Skeletal muscle satellite cell (primary cell): ENCODE results near the gene QRFP.

Experiments used
- H3K27me3 ChIP-seq: 2 replicates; pipeline ENCODE4 v1.7.0; 2013; ENCODE audit warnings: low read length; ENCODE audit not compliant: control insufficient read depth, insufficient read depth
- H3K36me3 ChIP-seq: 2 replicates; pipeline ENCODE4 v1.7.0; 2013; ENCODE audit warnings: mild to moderate bottlenecking, control low read depth, low read length; ENCODE audit not compliant: insufficient read depth
- H3K4me1 ChIP-seq: 2 replicates; pipeline ENCODE4 v1.7.0; 2013; ENCODE audit warnings: low read length; ENCODE audit not compliant: control insufficient read depth, insufficient read depth
- H3K4me2 ChIP-seq: 2 replicates; pipeline ENCODE4 v1.7.0; 2013; ENCODE audit warnings: mild to moderate bottlenecking, low read length
- H3K4me3 ChIP-seq: 2 replicates; pipeline ENCODE4 v1.7.0; 2013; ENCODE audit warnings: low read length
- H3K9ac ChIP-seq: 2 replicates; pipeline ENCODE4 v1.7.0; 2013; ENCODE audit warnings: mild to moderate bottlenecking, low read depth, low read length, moderate library complexity
- H3K9me3 ChIP-seq: replicated peaks from 2 replicates; pipeline ENCODE4 v1.7.0; 2013; ENCODE audit warnings: mild to moderate bottlenecking, control low read depth, low read length

Gene QRFP

DNA sequence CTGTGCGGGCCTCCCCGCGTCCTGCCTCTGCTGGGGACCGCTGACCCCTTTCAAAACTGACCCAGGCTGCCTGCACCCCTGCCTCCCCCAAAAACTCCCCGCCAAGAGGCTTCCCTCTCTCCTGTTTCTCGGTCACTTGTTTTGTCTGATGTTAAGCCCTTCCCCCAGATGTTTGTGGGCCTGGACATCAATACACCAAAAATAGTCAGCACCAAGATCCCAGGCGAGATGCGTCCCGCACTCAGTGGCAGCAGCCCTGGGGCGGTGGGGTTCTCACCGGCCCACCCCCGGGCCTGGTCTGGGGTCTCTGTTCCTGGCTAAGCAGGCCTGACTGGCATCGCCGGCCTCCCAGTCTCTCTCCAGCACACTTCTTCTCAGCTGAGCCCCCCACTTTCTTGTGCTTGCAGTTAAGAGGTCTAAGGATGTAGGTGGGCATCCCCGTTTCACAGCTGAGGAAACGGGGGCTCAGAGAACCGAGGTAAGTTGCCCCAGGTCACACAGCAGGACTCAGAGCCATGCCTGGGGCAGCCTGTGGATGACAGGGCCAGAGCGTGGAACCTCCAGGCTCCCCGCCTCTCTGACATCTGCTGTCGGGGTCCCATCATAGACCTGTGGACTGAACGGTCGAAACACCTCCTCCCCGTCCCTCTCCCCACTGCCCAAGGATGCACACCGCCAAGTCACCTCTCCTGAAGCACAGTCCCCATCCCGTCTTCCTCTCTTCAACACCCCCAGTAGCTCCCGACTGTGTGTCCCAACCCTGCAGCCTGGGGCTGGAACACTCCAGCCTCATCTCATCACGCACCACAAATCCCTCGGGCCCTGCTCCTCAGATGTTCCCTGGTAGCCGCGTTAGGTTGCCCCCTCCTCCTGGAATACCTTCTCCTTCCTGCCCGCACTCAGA is 25.6 kb upstream of the QRFP start:
- Histone ChIP-seq H3K4me1 (no peaks in the 10 kb centered on the region), H3K27me3 (peaks cover 42% of the 10 kb centered on the region), H3K4me3 (no peak overlapping the region), H3K9me3 (no peaks in the 10 kb centered on the region), H3K4me2 (no peak overlapping the region), H3K9ac (no peak overlapping the region), H3K36me3 (no peaks in the 10 kb centered on the region)

DNA sequence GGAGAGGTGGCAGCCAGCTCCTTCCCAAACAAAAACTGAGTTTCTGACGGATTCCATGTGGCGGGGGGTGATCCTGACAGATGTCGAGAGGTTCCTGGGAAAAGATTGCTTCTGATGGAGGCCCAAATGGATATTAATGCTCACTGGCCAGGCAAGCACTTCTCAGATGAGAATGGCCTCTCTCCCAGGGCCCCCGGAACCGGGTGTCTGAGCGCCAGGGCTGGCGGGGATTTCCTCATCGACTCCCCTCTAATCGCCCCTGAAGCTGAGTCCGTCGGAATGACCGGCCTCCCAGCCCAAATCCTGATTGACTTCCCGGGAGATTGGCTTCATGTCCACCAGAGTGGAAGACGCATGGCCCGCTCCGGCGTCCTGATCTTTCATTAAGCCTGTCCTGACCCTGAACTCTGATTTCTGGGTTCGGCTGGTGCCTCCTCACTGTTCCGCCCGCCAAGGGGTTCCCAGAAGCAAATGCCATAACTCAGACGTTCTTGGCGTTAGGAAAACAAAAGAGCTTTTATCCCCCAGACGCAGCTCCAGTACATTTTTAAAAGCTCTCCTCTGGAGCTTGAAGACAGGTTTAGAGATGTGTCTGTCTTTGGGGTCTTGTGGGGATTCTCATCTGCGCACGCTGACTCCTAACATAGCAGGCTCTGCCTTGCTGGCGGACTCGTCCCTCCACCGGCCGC is 24.8 kb upstream of the QRFP start:
- Histone ChIP-seq H3K9ac (no peak overlapping the region), H3K4me1 (no peaks in the 10 kb centered on the region), H3K27me3 (peaks cover 45% of the 10 kb centered on the region), H3K4me3 (no peak overlapping the region), H3K36me3 (no peaks in the 10 kb centered on the region), H3K4me2 (no peak overlapping the region), H3K9me3 (no peaks in the 10 kb centered on the region)

DNA sequence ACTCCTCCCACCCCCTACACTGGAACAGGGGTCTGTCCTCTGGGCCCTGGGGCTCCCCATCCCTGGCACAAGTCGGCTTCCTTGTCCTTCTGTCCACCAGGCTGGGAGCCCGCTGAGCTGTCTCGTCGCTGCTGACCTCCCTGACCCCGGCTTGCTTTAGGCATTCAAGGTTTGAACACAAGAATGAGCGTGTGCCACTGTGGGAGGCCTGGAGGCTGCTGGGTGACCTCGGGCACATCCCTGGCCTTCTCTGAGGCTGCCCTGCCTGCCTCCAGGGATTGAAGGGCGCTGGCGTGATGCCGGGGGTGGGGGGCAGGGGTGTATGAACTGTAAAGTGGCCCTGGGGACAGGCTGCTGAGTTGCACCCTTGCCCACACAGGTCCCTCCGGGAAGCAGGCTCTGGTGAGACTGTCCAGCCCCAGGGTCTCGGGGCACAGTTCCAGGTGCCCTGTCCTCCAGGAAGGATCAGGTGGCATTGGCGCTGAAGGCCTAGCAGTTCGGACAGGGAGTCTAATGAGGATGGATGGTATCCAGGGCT is 24.2 kb upstream of the QRFP start:
- H3K4me2 ChIP-seq: no peak overlapping the region
- no peak overlapping the region for H3K9ac ChIP-seq
- H3K9me3 ChIP-seq: no peaks in the 10 kb centered on the region
- H3K4me1 ChIP-seq: no peaks in the 10 kb centered on the region
- no peak overlapping the region for H3K4me3 ChIP-seq
- H3K36me3 ChIP-seq: no peaks in the 10 kb centered on the region
- H3K27me3 ChIP-seq: peaks cover 51% of the 10 kb centered on the region

DNA sequence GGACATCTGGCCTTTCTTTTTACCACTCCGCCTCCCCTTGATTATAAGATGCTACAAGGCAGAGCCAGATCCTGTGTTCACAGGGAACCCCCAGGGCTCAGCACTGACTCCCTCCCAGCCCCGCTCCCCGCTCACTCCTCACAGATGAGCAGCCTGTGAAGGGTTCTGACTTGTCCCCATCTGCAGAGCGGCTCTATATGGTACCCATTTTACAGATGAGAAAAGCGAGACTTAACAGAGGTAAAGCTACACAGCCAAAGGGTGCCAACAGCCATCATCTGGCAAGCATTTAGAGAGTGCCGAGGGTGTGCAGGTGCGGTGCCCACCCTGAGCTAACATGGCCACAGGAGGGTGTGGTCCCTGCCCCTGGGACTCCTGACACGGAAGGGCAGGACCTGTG is 23.6 kb upstream of the QRFP start:
- peaks cover 50% of the 10 kb centered on the region for H3K27me3 ChIP-seq
- H3K9me3 ChIP-seq: no peaks in the 10 kb centered on the region
- H3K4me1 ChIP-seq: no peaks in the 10 kb centered on the region

DNA sequence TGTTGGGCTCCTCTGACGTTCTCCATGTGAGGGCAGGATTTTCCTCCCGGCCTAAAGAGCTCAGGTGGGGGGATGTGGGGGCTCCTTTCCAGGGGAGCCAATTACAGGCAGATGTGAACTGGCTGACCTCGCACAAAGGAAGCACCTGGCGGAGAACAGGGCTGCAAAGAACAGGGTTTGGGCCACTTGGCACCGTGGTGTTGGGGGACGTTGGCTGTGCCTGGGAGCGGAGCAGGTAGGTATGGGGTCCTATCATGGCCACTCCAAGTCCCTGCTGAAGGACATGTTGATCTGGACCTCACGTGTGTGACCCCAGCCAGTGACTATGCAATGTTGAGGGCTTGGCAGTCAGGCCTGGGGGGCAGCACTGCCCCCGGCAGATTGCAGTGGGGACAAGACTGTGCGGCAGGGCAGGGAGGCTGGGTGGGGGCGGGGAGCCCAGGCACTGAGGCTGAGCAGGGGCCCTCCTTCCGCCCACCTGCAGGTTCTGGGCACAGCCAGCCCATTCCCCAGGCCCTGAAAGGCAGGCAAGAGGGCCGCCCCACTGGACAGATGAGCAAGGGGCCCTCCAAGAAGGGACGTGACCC is 23.0 kb upstream of the QRFP start:
- H3K4me2 ChIP-seq: no peak overlapping the region
- no peak overlapping the region for H3K4me3 ChIP-seq
- no peaks in the 10 kb centered on the region for H3K36me3 ChIP-seq
- no peak overlapping the region for H3K9ac ChIP-seq
- H3K4me1 ChIP-seq: no peaks in the 10 kb centered on the region
- H3K27me3 ChIP-seq: peaks cover 52% of the 10 kb centered on the region
- no peaks in the 10 kb centered on the region for H3K9me3 ChIP-seq

More for the DNA sequence above, 23.6 kb upstream of the QRFP start:
- Histone ChIP-seq H3K9ac (no peak overlapping the region), H3K4me3 (no peak overlapping the region), H3K4me2 (no peak overlapping the region), H3K36me3 (no peaks in the 10 kb centered on the region)

DNA sequence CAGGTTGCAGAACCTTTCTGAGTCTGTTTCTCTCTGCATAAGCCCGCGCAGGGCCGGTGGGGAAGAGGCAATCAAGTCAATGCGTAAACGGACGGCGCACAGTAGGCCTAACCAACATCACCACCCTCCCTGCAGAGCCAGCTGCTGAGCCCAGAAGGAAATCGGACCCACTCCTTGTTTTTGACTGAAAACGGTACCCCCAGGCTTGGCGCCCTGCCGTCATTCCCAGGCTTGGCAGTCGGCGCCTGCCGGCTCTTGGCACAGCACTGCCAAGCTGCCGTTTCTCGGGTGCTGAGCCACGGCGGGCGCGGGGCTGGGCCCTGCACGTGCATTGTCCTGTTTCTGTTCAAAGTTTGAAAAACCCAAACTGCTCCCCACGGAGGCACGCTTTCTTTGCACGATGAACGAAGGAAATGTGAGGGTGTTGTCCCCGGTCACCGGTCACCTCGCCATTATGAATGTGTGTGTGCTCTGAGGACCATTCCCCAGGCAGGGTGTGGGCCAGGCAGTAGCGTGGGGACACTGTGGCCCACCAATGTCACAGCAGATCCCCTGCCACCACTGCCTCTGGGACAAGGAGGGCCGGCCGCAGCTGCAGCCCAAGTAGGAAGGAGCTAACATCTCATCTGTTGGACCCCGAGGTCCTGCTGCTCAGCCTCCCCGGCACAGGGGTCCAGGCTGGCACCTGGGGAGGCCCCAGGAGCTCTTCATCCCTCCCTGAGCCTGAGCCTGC is 22.4 kb upstream of the QRFP start:
- H3K36me3 ChIP-seq: no peaks in the 10 kb centered on the region
- peaks cover 55% of the 10 kb centered on the region for H3K27me3 ChIP-seq
- H3K4me3 ChIP-seq: no peak overlapping the region
- H3K4me1 ChIP-seq: no peaks in the 10 kb centered on the region
- H3K9me3 ChIP-seq: no peaks in the 10 kb centered on the region
- H3K4me2 ChIP-seq: no peak overlapping the region
- H3K9ac ChIP-seq: no peak overlapping the region

DNA sequence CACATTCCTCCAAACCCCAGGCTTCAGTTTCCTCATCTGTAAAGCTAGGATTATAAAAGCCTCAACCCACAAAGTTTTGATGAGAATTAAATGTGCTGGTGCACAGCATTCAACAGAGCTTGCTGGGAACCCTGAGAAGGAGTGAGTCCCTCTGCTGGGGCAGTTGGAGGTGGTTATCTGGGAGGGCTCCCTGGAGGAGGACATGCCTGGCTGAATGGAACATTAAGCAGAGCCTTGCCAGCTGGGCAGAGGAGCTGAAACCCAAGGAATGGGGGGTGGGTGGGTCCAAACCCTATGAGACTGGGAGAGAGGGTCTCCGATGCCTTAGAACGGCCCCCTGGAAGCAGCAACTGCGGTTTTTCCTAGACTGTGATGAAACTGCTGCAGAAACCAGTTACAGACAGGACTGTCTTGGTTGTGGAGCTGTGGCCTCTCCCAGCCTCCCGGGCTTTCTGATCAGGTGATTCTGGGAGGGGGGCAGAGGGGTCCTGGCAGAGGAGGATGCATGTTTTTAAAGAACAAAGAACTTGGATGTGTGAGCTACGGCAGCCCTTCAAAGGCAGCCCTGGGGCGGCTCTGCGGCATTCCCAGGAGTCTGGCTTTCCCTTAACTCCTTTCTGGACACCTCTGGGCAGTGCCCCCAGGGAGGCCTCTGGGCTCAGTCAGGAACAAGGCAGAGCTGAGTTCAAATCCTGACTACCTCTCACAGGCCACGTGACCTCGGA is 21.7 kb upstream of the QRFP start:
- H3K9ac ChIP-seq: no peak overlapping the region
- peaks cover 54% of the 10 kb centered on the region for H3K27me3 ChIP-seq
- peaks cover 4% of the 10 kb centered on the region for H3K4me1 ChIP-seq
- no peaks in the 10 kb centered on the region for H3K9me3 ChIP-seq
- no peaks in the 10 kb centered on the region for H3K36me3 ChIP-seq
- no peak overlapping the region for H3K4me3 ChIP-seq
- H3K4me2 ChIP-seq: no peak overlapping the region

DNA sequence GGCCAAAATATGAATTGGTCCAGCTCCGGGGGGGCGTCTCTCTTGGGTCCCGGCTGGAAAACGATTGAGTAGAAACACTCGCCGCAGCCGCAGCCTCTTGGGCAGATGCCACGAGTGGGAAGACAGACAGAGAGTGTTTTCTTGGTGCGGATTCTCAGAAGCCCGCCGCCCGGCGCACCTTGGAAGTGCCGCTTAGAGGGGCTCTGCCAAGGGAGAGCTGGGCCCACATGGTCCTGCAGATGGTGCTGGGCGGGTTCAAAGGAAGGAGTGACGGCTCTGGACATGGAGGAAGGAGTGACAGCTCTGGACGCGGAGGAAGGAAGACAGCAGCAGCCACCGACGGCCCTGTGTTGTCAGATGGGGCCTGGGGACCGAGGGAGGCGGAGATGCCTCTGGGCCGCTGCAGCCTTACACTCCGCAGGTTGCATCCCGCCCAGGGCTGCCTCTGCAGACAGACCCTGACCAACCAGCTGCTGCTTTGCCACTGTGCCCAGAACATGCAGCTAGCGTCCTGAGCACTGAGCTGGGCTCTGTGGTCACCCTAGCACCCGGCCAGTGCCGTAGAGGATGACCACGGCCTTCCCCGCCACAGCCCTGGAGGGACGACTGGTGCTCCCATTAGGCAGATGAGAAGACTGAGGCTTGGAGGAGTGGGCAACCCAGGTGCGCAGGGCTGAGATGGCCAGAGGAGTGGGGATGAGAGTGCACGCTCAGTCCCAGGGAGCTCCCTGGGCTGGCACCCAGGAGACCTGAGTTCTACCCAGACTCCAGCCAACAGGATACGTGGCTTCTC is 20.8 kb upstream of the QRFP start:
- peaks cover 51% of the 10 kb centered on the region for H3K27me3 ChIP-seq
- H3K9ac ChIP-seq: no peak overlapping the region
- no peaks in the 10 kb centered on the region for H3K36me3 ChIP-seq
- H3K4me1 ChIP-seq: peaks cover 13% of the 10 kb centered on the region
- no peak overlapping the region for H3K4me3 ChIP-seq
- no peaks in the 10 kb centered on the region for H3K9me3 ChIP-seq
- H3K4me2 ChIP-seq: no peak overlapping the region

DNA sequence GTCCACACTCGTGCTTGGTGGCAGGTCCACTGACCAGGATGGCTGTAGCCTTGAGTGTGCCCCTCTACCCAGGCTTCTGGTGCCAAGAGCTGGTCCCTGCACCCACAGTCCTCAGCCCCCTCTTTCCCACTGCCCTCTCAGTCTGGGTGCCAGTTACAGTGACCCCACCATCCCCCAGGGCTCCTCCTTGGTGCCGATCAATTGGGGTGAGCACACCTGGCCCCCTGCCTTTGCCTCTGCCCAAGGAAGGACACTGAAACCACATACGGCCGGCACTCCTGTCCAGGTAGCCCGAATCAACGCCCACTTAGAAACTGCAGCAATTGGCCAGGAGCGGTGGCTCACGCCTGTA is 18.5 kb upstream of the QRFP start:
- Histone ChIP-seq H3K4me3 (no peak overlapping the region), H3K4me2 (no peak overlapping the region), H3K9me3 (no peaks in the 10 kb centered on the region), H3K27me3 (peaks cover 48% of the 10 kb centered on the region), H3K4me1 (peaks cover 13% of the 10 kb centered on the region), H3K36me3 (no peaks in the 10 kb centered on the region), H3K9ac (no peak overlapping the region)

DNA sequence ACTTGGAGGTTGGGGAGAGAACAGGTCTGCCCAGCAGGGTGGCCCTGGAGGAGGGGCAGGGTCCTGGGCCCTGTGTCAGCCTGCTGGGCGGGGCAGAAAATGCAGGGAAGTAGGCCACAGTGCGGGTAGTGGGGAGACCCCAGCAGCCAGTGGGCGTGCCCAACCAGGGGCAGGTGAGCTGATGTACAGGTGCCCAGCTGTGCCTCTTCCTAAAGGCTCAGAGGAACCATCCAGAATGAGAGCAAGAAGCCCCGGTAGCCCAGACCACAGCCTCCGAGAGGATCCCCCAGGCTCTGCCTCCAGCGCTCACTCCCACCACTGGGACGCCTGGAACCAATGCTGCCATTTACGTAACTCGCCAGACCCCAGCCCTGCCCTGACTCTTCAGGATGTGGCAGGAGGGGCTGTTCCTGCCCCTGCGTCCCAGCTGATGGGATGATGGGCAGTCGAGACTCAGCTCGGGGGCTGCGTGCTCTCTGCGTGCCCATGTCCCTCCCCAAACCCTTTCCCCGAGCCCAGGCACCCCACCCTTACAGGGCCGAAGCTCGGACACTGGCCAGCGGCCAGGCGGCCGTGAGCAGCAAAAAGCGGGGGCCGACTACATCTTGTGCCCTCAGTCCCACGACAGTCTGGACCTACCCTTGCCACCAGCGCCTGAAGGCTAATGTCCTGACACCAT is 17.9 kb upstream of the QRFP start:
- H3K9me3 ChIP-seq: no peaks in the 10 kb centered on the region
- H3K9ac ChIP-seq: no peak overlapping the region
- no peak overlapping the region for H3K4me2 ChIP-seq
- H3K4me1 ChIP-seq: peaks cover 13% of the 10 kb centered on the region
- H3K36me3 ChIP-seq: no peaks in the 10 kb centered on the region
- no peak overlapping the region for H3K4me3 ChIP-seq
- peaks cover 45% of the 10 kb centered on the region for H3K27me3 ChIP-seq
